K562 (cell line): ENCODE measurements around the gene PAX5.

Experiments
- FIP1L1 ChIP-seq: fragments of 200-400 bp; formaldehyde crosslinking; IDR thresholded peaks from 2 replicates; pipeline ENCODE4 v1.6.1; 2018; ENCODE audit warnings: mild to moderate bottlenecking, low read depth, low read length; ENCODE audit not compliant: poor library complexity, severe bottlenecking
- FOXA3 ChIP-seq, 2 experiments: fragments of 450-650 bp in 1 of 2; sonication (generic) in 1 of 2; formaldehyde crosslinking; IDR thresholded peaks in 1 of 2; conservative IDR thresholded peaks in 1 of 2; 2 replicates each; pipeline versions ENCODE4 v1.4.0 to v1.8.0; 2020 to 2022; ENCODE audit warnings: mild to moderate bottlenecking in 2 of 2, missing genetic modification reagents in 1 of 2
- FOXO4 ChIP-seq: fragments of 450-650 bp; formaldehyde crosslinking; IDR thresholded peaks from 2 replicates; pipeline ENCODE4 v1.4.0; 2020; ENCODE audit warnings: mild to moderate bottlenecking, moderate library complexity
- HMG20A ChIP-seq: fragments of 450-650 bp; formaldehyde crosslinking; conservative IDR thresholded peaks from 2 replicates; pipeline ENCODE4 v1.4.0; 2020; ENCODE audit warnings: mild to moderate bottlenecking, mixed read lengths
- NCOA4 ChIP-seq: fragments of 450-650 bp; IDR thresholded peaks from 2 replicates; pipeline ENCODE4 v1.6.1; 2018; ENCODE audit warnings: mild to moderate bottlenecking; ENCODE audit not compliant: partially characterized antibody
- RBFOX2 ChIP-seq: fragments of 200-400 bp; formaldehyde crosslinking; IDR thresholded peaks from 2 replicates; pipeline ENCODE4 v1.6.1; 2017; ENCODE audit warnings: low read depth, mild to moderate bottlenecking, low read length, moderate library complexity
- TBL1XR1 ChIP-seq, 2 experiments: IDR thresholded peaks; 2 replicates each; pipeline ENCODE4 v1.6.1; 2012; ENCODE audit warnings: improper control_type of control experiment in 2 of 2, low read length in 2 of 2, mild to moderate bottlenecking in 1 of 2
- ZNF766 ChIP-seq: fragments of 200-800 bp; sonication (Bioruptor generic); conservative IDR thresholded peaks from 2 replicates; pipeline ENCODE4 v1.6.1; 2016; ENCODE audit warnings: missing genetic modification characterization, missing compliant biosample characterization

DNA sequence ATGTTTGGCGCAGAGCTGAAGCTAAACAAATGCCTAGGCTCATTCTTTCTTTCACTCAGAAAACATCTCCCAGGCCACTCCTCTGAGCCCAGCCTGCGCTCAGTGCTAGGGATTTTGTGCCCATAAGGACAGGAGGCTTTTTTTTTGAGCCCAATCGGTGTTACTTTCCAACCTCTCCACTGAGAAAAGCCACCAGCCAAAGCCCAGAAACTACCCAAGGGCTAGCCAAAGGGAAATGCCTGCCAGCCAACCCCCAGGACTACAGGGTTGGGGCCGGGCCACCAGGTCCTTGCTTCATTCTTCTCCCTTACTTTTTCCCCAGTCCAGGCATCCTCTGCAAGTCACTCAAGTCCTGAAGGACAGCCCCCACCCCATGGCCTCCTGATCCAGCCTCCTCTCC is 134.7 kb downstream of the PAX5 start:
- TF ChIP-seq RBFOX2 (no peak), ZNF766 (CRISPR knock-in tag) (no peak), FOXA3 (CRISPR knock-in tag; conservative IDR thresholded peaks at IDR 0.05 in 1 of 2, IDR thresholded peaks at IDR 0.05 in 1 of 2) (no peak), TBL1XR1 (IDR thresholded peaks at IDR 0.05; ENCODE audit: low read length in 2 of 2) (no peak), FOXO4 (CRISPR knock-in tag) (no peak), FIP1L1 (no peak), NCOA4 (no peak), HMG20A (no peak)
